Tongue (tissue), 2 donors: ENCODE measurements around the gene SLC6A13. TPM values are rescaled to one million over a fixed set of nuclear protein-coding genes. Genes with fewer than 3 reads are reported as not detected.
"Not testable (repeated sequence)": the region's sequence is repeated elsewhere in the genome, so short reads cannot be mapped to it uniquely, and the experiment has no call there.

ENCODE experiments used
- DNase-seq: peaks from one replicate; pipeline ENCODE4 v3.0.0-alpha.2; 2015
- total RNA-seq: library from RNA; depleted of rRNA; stranded (reverse); fragments of >200 nt; gene quantifications from one replicate; pipeline ENCODE4 v1.2.3, GENCODE V29; 2014

Gene SLC6A13
- total RNA-seq, 1 donor from 2014 or later: 1.1 TPM

- DNase-seq: no peak
Measured at GRCh38 chr12:196436-196835, 66.2 kb downstream of the SLC6A13 start.

GRCh38 chr12:195951-196350, 66.7 kb downstream of the SLC6A13 start:
- DNase-seq: no peak

- DNase-seq: no peak
Measured at GRCh38 chr12:195156-195555, 67.5 kb downstream of the SLC6A13 start.

- DNase-seq: no peak
Measured at GRCh38 chr12:194276-194675, 68.4 kb downstream of the SLC6A13 start.

GRCh38 chr12:193261-193660, 69.4 kb downstream of the SLC6A13 start:
- DNase-seq: no peak

- no peak for DNase-seq
Measured at GRCh38 chr12:191541-191940, 71.1 kb downstream of the SLC6A13 start.

- no peak for DNase-seq
Measured at GRCh38 chr12:190881-191280, 71.8 kb downstream of the SLC6A13 start.

- DNase-seq: no peak
Measured at GRCh38 chr12:189622-189962, 73.0 kb downstream of the SLC6A13 start.

GRCh38 chr12:188910-189621, 73.6 kb downstream of the SLC6A13 start:
- DNase-seq: peak; percentile 80

GRCh38 chr12:187986-188909, 74.4 kb downstream of the SLC6A13 start:
- DNase-seq: not testable (repeated sequence)

GRCh38 chr12:186006-186625, 76.5 kb downstream of the SLC6A13 start:
- DNase-seq: no peak

- no peak for DNase-seq
Measured at GRCh38 chr12:185576-185955, 77.1 kb downstream of the SLC6A13 start.

GRCh38 chr12:184811-185575, 77.6 kb downstream of the SLC6A13 start:
- DNase-seq: no peak

GRCh38 chr12:182381-182892, 80.2 kb downstream of the SLC6A13 start:
- DNase-seq: no peak

- DNase-seq: no peak
Measured at GRCh38 chr12:181921-182320, 80.7 kb downstream of the SLC6A13 start.

- DNase-seq: no peak
Measured at GRCh38 chr12:180445-180844, 82.2 kb downstream of the SLC6A13 start.

- no peak for DNase-seq
Measured at GRCh38 chr12:179885-180284, 82.8 kb downstream of the SLC6A13 start.

- no peak for DNase-seq
Measured at GRCh38 chr12:179131-179884, 83.3 kb downstream of the SLC6A13 start.

- DNase-seq: no peak
Measured at GRCh38 chr12:178829-179109, 83.9 kb downstream of the SLC6A13 start.

GRCh38 chr12:177980-178828, 84.4 kb downstream of the SLC6A13 start:
- no peak for DNase-seq
